HepG2 (cell line): ENCODE measurements around the gene C1QBP. TPM values are rescaled to one million over a fixed set of nuclear protein-coding genes. Genes with fewer than 3 reads are reported as not detected.
A peak's percentile ranks its signal among the peaks of the same experiment; 100 is the strongest.

Source experiments
- ARID5B ChIP-seq: IDR thresholded peaks from 2 replicates; pipeline ENCODE4 v1.4.0; 2020; ENCODE audit warnings: mild to moderate bottlenecking, missing genetic modification reagents
- CC2D1A ChIP-seq: sonication (generic); formaldehyde crosslinking; IDR thresholded peaks from 2 replicates; pipeline ENCODE4 v1.8.1; 2023; ENCODE audit warnings: mild to moderate bottlenecking, missing genetic modification reagents
- CENPBD1 ChIP-seq: sonication (generic); formaldehyde crosslinking; IDR thresholded peaks from 2 replicates; pipeline ENCODE4 v1.8.0; 2022; ENCODE audit warnings: missing genetic modification reagents, low read depth, mild to moderate bottlenecking, borderline replicate concordance
- DZIP1 ChIP-seq: sonication (generic); formaldehyde crosslinking; IDR thresholded peaks from 2 replicates; pipeline ENCODE4 v1.5.0; 2020; ENCODE audit warnings: mild to moderate bottlenecking, missing genetic modification reagents
- KDM5B ChIP-seq: sonication (generic); formaldehyde crosslinking; IDR thresholded peaks from 2 replicates; pipeline ENCODE4 v1.4.0; 2020; ENCODE audit warnings: missing genetic modification reagents, mild to moderate bottlenecking, borderline replicate concordance
- KLF9 ChIP-seq: IDR thresholded peaks from 2 replicates; pipeline ENCODE4 v1.6.1; 2016; ENCODE audit warnings: low read depth
- MED13 ChIP-seq: sonication (generic); formaldehyde crosslinking; IDR thresholded peaks from 2 replicates; pipeline ENCODE4 v1.5.0; 2020; ENCODE audit warnings: missing genetic modification reagents
- RARG ChIP-seq: sonication (generic); formaldehyde crosslinking; IDR thresholded peaks from 2 replicates; pipeline ENCODE4 v1.4.0; 2020; ENCODE audit warnings: low read depth, mild to moderate bottlenecking, missing genetic modification reagents
- RXRA ChIP-seq: sonication (generic); formaldehyde crosslinking; IDR thresholded peaks from 2 replicates; pipeline ENCODE4 v1.5.1; 2020; ENCODE audit warnings: missing genetic modification reagents
- SP2 ChIP-seq: sonication (generic); formaldehyde crosslinking; IDR thresholded peaks from 2 replicates; pipeline ENCODE4 v1.5.1; 2020; ENCODE audit warnings: mild to moderate bottlenecking, missing genetic modification reagents
- ZNF574 ChIP-seq: sonication (generic); formaldehyde crosslinking; IDR thresholded peaks from 2 replicates; pipeline ENCODE4 v1.4.0; 2020; ENCODE audit warnings: missing genetic modification reagents
- ZNF709 ChIP-seq: sonication (generic); formaldehyde crosslinking; IDR thresholded peaks from 2 replicates; pipeline ENCODE4 v1.5.0; 2020; ENCODE audit warnings: mild to moderate bottlenecking, missing genetic modification reagents
- ZSCAN30 ChIP-seq: sonication (generic); formaldehyde crosslinking; IDR thresholded peaks from 2 replicates; pipeline ENCODE4 v1.5.0; 2020; ENCODE audit warnings: mild to moderate bottlenecking, missing genetic modification reagents
- polyA plus RNA-seq, 8 experiments: library from polyadenylated mRNA; depleted of rRNA in 3 of 8; stranded (reverse) in 7 of 8; unstranded in 1 of 8; fragments of >200 nt; fragmentation: Illumina TruSeq in 4 of 8; extraction: Trizol in 4 of 8; gene quantifications; 2 replicates each; pipeline versions ENCODE4 v1.2.1 to v1.2.3, GENCODE V29; 2011 to 2016; ENCODE audit warnings: low read depth in 4 of 8, missing spikeins in 1 of 8, mixed read lengths in 1 of 8; ENCODE audit not compliant: insufficient read depth in 1 of 8
- total RNA-seq, 5 experiments: library from RNA; depleted of rRNA; stranded (reverse); fragments of >200 nt; fragmentation: Illumina TruSeq; extraction: Trizol; gene quantifications; 2 replicates each; pipeline ENCODE4 v1.2.3, GENCODE V29; 2016; ENCODE audit warnings: low read depth in 1 of 5

C1QBP gene
- total and polyA plus RNA-seq, 2 of the 13 experiments (the other 11 are each of a cell fraction or from before 2014, with no cell fraction given): 219 to 680 TPM

- TF ChIP-seq ARID5B (CRISPR knock-in tag): 0 out of 2 replicates have a peak, but pooled peaks have one; percentile 22
- TF ChIP-seq DZIP1 (CRISPR knock-in tag): 0 out of 2 replicates have a peak, but pooled peaks have one; percentile 41
- TF ChIP-seq ZNF574 (CRISPR knock-in tag): peak; percentile 79
- no peak for TF ChIP-seq RXRA (CRISPR knock-in tag)
- TF ChIP-seq CC2D1A: peak; percentile 35; the same call in 1 of the 2 replicates
- TF ChIP-seq RARG: no peak
- no peak for TF ChIP-seq ZNF709 (CRISPR knock-in tag)
- TF ChIP-seq KLF9: 0 out of 2 replicates have a peak, but pooled peaks have one; percentile 31
- peak; percentile 73; the same call in 1 of the 2 replicates for TF ChIP-seq SP2
- peak; percentile 91 for TF ChIP-seq KDM5B
- no peak for TF ChIP-seq ZSCAN30 (CRISPR knock-in tag)
- 0 out of 2 replicates have a peak, but pooled peaks have one; percentile 45 for TF ChIP-seq CENPBD1
- no peak for TF ChIP-seq MED13 (CRISPR knock-in tag)
These were observed 18.8 kb downstream of the C1QBP start, which contains the start of gene RPAIN (continued) for GRCh38 chr17:5419959-5420653.
